Natural killer cell (primary cell): ENCODE measurements around the gene SHF. TPM values are rescaled to one million over a fixed set of nuclear protein-coding genes. Genes with fewer than 3 reads are reported as not detected.

Source experiments
- ATAC-seq, 3 donors: fragments of 150-1000 bp in 2 of 3; fragments of 200-7000 bp in 1 of 3; cut with Tn5 transposase; 1 replicate in 1 of 3; 2 replicates in 2 of 3; pipeline ENCODE4 v1.10.0; 2021; ENCODE audit warnings: mild to moderate bottlenecking in 2 of 3, moderate library complexity in 2 of 3
- DNase-seq, 2 donors: peaks; one replicate each; pipeline versions ENCODE4 v3.0.0 to v3.0.0-alpha.2; 2013 to 2021; ENCODE audit warnings: mixed read lengths in 1 of 2
- H3K27ac ChIP-seq: one replicate; pipeline ENCODE4 v1.5.1; 2013; ENCODE audit warnings: mild to moderate bottlenecking, low read length
- H3K27me3 ChIP-seq: one replicate; pipeline ENCODE4 v1.6.1; 2013; ENCODE audit warnings: low read length; ENCODE audit not compliant: control insufficient read depth, insufficient read depth
- H3K36me3 ChIP-seq: one replicate; pipeline ENCODE4 v1.6.1; 2013; ENCODE audit warnings: low read length; ENCODE audit not compliant: control insufficient read depth, insufficient read depth
- H3K4me1 ChIP-seq: one replicate; pipeline ENCODE4 v1.6.1; 2013; ENCODE audit warnings: low read length; ENCODE audit not compliant: control insufficient read depth, insufficient read depth
- H3K4me3 ChIP-seq: one replicate; pipeline ENCODE4 v1.5.1; 2013; ENCODE audit warnings: low read length
- H3K9me3 ChIP-seq: one replicate; pipeline ENCODE4 v1.6.1; 2013; ENCODE audit warnings: low read length; ENCODE audit not compliant: control insufficient read depth, insufficient read depth
- H3K27ac Mint-ChIP-seq, 2 donors: one replicate each; pipeline ENCODE4 v1.8.0; 2022; ENCODE audit warnings: mild to moderate bottlenecking in 2 of 2, mixed read lengths in 2 of 2, moderate library complexity in 1 of 2
- H3K27me3 Mint-ChIP-seq, 2 donors: one replicate each; pipeline ENCODE4 v1.8.0; 2022; ENCODE audit warnings: low read depth in 2 of 2, mixed read lengths in 2 of 2
- H3K36me3 Mint-ChIP-seq: one replicate; pipeline ENCODE4 v1.8.0; 2022; ENCODE audit warnings: mixed read lengths
- H3K4me1 Mint-ChIP-seq, 2 donors: one replicate each; pipeline ENCODE4 v1.8.0; 2022; ENCODE audit warnings: mixed read lengths in 2 of 2
- H3K4me3 Mint-ChIP-seq: one replicate; pipeline ENCODE4 v1.8.0; 2022; ENCODE audit warnings: mild to moderate bottlenecking, moderate library complexity, mixed read lengths
- H3K9me3 Mint-ChIP-seq, 2 donors: one replicate each; pipeline ENCODE4 v1.8.0; 2022; ENCODE audit warnings: mixed read lengths in 2 of 2
- WGBS: methylation state at CpG from one replicate; pipeline ENCODE4 v1.1.7; 2013; ENCODE audit warnings: missing lambda C conversion rate; ENCODE audit not compliant: insufficient coverage; 5-methylcytosine and 5-hydroxymethylcytosine counted together
- intact Hi-C: fragments of 100-400 bp; cut with micrococcal nuclease; formaldehyde crosslinking; loops from one replicate; pipeline ENCODE4 v1.14.2; 2022
- total RNA-seq, 4 donors: library from RNA; stranded (reverse); fragments of 120-200 nt in 1 of 4; gene quantifications; one replicate each; pipeline versions ENCODE4 v1.2.3 to v1.2.4, GENCODE V29; 2013 to 2022
- TF ChIP-seq, protein P1 (sequence below): fragments of 200-600 bp; IDR thresholded peaks from one replicate; pipeline ENCODE4 v1.8.0; 2022; ENCODE audit warnings: antibody characterized with exemption

The SHF gene
- total RNA-seq, 3 donors from 2014 or later (not counting 1 experiment from before 2014, with no cell fraction given): 0.94 to 2.4 (median 1.7) TPM

DNA sequence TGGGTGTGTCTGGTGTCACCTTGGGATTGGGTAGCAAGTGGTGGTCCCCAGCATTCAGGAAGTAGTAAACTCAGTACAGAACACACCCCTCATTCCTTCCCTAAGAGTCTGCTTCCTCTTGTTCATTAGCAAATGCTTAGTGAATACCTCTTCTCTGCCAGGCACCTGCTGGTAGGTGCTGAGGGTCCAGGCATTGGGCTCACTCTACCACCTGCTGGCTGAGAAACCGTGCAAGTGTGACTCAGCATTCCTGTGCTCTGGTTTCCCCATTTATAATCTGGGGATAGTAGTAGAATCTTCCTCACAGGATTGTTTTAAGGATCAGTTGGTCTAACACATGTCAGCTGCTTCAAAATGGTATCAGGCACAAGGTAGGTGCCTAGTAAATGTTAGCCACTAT is 4.8 kb downstream of the SHF start:
- intact Hi-C loops: no loop called here
- ATAC-seq (no peak), DNase-seq (no peak)
- Histone ChIP-seq H3K9me3 (no peaks in the 10 kb centered on the region), H3K4me1 (peaks cover 36% of the 10 kb centered on the region), H3K27ac (no peak overlapping the region), H3K36me3 (no peaks in the 10 kb centered on the region), H3K4me3 (no peak overlapping the region), H3K27me3 (peaks cover 1% of the 10 kb centered on the region)
- no peaks in the 10 kb centered on the region for H3K36me3 Mint-ChIP-seq
- 43% methylated on average over 1 of the region's 1 CpG for WGBS
- no peak overlapping the region for H3K27ac Mint-ChIP-seq
- TF ChIP-seq, protein P1, sequence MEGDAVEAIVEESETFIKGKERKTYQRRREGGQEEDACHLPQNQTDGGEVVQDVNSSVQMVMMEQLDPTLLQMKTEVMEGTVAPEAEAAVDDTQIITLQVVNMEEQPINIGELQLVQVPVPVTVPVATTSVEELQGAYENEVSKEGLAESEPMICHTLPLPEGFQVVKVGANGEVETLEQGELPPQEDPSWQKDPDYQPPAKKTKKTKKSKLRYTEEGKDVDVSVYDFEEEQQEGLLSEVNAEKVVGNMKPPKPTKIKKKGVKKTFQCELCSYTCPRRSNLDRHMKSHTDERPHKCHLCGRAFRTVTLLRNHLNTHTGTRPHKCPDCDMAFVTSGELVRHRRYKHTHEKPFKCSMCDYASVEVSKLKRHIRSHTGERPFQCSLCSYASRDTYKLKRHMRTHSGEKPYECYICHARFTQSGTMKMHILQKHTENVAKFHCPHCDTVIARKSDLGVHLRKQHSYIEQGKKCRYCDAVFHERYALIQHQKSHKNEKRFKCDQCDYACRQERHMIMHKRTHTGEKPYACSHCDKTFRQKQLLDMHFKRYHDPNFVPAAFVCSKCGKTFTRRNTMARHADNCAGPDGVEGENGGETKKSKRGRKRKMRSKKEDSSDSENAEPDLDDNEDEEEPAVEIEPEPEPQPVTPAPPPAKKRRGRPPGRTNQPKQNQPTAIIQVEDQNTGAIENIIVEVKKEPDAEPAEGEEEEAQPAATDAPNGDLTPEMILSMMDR: no peak
- no peak overlapping the region for H3K4me3 Mint-ChIP-seq
- H3K4me1 Mint-ChIP-seq: peaks cover 30 to 43% of the 10 kb centered on the region in 2 donors
- H3K27me3 Mint-ChIP-seq: peaks cover 7 to 16% of the 10 kb centered on the region in 2 donors
- no peaks in the 10 kb centered on the region for H3K9me3 Mint-ChIP-seq

DNA sequence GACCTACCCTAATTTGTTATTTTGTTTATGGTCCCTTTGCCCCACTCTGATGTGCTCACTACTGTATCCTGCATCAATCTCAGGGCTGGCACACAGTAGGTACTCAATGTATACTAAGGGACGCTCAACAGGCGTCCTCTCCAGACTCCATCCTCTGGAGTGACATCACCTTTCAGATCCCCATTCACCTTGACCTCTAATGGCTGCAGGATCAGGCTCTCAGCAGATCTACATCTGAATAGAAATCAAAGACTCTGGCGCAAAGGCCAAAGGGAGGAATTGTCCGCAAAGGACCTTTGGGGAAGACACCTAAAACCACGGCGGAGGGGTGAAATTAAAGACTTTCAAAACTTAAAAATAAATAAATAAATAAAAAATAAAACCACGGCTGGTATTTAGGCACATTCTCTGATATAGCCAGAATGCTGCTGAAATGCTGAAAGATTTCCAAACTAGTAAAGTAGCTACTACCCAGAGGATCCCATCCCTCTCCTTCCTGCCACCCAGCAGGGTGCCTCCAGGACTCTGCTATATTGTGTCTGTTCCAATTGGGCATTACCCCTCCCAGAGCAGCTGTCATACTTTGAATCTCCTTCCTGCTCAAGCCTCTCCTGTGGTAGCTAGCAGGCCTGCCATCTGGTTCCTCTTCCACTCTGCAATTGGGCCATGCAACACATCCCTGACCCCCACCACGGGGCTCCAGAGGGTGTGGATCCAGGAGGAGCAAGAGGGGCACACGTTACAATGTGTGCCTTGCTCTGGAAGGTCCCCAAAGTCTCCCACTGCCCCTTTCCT is 6.1 kb downstream of the SHF start:
- Histone ChIP-seq H3K36me3 (no peaks in the 10 kb centered on the region), H3K27ac (no peak overlapping the region), H3K4me1 (peaks cover 30% of the 10 kb centered on the region), H3K27me3 (no peaks in the 10 kb centered on the region), H3K9me3 (no peaks in the 10 kb centered on the region), H3K4me3 (no peak overlapping the region)
- intact Hi-C loops: no loop called here
- Mint-ChIP-seq H3K4me3 (peak overlapping the region; percentile 45), H3K27me3 (peaks cover 6 to 14% of the 10 kb centered on the region in 2 donors), H3K4me1 (peaks cover 25 to 36% of the 10 kb centered on the region in 2 donors), H3K27ac (no peak overlapping the region), H3K36me3 (no peaks in the 10 kb centered on the region), H3K9me3 (no peaks in the 10 kb centered on the region)
- ATAC-seq: no peak
- 68% methylated on average over 7 of the region's 9 CpGs for WGBS
- TF ChIP-seq, protein P1: no peak
- DNase-seq: no peak

- WGBS: 86% methylated on average over 8 of the region's 8 CpGs
- Mint-ChIP-seq H3K9me3 (no peaks in the 10 kb centered on the region), H3K36me3 (no peaks in the 10 kb centered on the region), H3K4me3 (peak overlapping the region; percentile 75), H3K27me3 (peaks cover 6 to 11% of the 10 kb centered on the region in 2 donors), H3K4me1 (peaks cover 25 to 27% of the 10 kb centered on the region in 2 donors), H3K27ac (peak overlapping the region; percentile 52 to 66)
- no peak overlapping the region for H3K27ac ChIP-seq
- intact Hi-C loops: no loop called here
- H3K9me3 ChIP-seq: no peaks in the 10 kb centered on the region
- no peaks in the 10 kb centered on the region for H3K36me3 ChIP-seq
- DNase-seq (no peak), ATAC-seq (no peak)
- peaks cover 30% of the 10 kb centered on the region for H3K4me1 ChIP-seq
- H3K4me3 ChIP-seq: no peak overlapping the region
- H3K27me3 ChIP-seq: no peaks in the 10 kb centered on the region
- TF ChIP-seq, protein P1: no peak
Observed at GRCh38 chr15:45180648-45181436, 6.9 kb downstream of the SHF start.
